ENCODE data around the gene SLC49A3.

DNA sequence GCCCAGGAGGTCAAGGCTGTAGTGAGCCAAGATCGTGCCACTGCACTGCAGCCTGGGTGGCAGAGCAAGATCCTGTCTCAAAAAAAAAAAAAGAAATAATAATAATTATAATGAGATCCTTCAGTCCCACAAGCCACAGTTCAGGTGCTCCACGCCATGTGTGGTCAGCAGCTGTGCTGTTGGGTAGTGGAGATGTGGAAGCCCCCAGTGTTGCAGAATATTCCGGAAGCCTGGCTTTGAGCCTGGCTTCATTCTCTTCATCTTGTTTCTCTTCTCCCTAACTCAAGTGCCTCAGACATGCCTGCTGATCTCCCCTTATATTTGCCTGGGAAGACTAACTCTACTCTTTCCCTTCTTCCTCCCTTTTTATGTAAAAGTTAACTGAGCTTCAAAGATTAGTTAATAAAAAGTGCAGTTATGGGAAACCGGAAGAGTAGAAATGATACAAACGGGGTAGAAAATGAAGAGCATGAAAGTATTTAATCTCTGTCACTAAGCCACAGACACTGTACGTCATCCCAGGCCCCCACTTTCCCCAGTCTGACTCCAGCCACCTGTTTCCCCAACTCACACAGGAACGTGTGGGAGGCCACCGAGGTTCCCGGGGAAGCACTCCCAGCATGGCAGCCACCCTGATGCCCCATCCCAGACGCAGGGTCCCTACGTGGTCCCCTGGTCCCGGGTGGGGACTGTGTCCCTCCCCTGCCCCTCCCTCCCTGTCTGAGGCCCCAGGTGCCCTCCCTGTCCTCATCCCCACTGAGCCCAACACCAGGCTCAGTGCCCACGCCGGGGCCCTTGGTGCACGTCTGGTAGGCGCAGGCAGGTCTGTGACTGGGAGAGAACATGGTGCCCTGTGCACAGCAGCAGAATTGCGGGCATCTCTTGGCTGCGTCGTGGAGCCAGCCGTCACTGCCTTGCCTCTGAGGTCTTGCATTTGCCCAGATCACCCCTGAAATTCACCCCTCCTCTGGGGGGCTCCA, 40.7 kb upstream of the SLC49A3 start:
- TF ChIP-seq, protein P1, sequence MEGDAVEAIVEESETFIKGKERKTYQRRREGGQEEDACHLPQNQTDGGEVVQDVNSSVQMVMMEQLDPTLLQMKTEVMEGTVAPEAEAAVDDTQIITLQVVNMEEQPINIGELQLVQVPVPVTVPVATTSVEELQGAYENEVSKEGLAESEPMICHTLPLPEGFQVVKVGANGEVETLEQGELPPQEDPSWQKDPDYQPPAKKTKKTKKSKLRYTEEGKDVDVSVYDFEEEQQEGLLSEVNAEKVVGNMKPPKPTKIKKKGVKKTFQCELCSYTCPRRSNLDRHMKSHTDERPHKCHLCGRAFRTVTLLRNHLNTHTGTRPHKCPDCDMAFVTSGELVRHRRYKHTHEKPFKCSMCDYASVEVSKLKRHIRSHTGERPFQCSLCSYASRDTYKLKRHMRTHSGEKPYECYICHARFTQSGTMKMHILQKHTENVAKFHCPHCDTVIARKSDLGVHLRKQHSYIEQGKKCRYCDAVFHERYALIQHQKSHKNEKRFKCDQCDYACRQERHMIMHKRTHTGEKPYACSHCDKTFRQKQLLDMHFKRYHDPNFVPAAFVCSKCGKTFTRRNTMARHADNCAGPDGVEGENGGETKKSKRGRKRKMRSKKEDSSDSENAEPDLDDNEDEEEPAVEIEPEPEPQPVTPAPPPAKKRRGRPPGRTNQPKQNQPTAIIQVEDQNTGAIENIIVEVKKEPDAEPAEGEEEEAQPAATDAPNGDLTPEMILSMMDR (IDR thresholded peaks at IDR 0.05) = no peak
- TF ChIP-seq POLR2A (IDR thresholded peaks at IDR 0.05) = no peak

Measured in tibial nerve (tissue), 3 donors.